Renal cortical epithelial cell (primary cell): ENCODE results near the gene SCFD1. TPM values are rescaled to one million over a fixed set of nuclear protein-coding genes. Genes with fewer than 3 reads are reported as not detected.
"Not testable (repeated sequence)": the region's sequence is repeated elsewhere in the genome, so short reads cannot be mapped to it uniquely, and the experiment has no call there.

Source experiments
- DNase-seq: peaks from one replicate; pipeline ENCODE4 v3.0.0-alpha.2; 2011; ENCODE audit warnings: low read depth
- total RNA-seq: library from RNA; depleted of rRNA; stranded (reverse); fragments of >200 nt; gene quantifications from 2 replicates; pipeline ENCODE4 v1.2.3, GENCODE V29; 2014

SCFD1 gene, protein sequence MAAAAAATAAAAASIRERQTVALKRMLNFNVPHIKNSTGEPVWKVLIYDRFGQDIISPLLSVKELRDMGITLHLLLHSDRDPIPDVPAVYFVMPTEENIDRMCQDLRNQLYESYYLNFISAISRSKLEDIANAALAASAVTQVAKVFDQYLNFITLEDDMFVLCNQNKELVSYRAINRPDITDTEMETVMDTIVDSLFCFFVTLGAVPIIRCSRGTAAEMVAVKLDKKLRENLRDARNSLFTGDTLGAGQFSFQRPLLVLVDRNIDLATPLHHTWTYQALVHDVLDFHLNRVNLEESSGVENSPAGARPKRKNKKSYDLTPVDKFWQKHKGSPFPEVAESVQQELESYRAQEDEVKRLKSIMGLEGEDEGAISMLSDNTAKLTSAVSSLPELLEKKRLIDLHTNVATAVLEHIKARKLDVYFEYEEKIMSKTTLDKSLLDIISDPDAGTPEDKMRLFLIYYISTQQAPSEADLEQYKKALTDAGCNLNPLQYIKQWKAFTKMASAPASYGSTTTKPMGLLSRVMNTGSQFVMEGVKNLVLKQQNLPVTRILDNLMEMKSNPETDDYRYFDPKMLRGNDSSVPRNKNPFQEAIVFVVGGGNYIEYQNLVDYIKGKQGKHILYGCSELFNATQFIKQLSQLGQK
- 85.3 and 130 TPM in 2 replicates for total RNA-seq

DNA sequence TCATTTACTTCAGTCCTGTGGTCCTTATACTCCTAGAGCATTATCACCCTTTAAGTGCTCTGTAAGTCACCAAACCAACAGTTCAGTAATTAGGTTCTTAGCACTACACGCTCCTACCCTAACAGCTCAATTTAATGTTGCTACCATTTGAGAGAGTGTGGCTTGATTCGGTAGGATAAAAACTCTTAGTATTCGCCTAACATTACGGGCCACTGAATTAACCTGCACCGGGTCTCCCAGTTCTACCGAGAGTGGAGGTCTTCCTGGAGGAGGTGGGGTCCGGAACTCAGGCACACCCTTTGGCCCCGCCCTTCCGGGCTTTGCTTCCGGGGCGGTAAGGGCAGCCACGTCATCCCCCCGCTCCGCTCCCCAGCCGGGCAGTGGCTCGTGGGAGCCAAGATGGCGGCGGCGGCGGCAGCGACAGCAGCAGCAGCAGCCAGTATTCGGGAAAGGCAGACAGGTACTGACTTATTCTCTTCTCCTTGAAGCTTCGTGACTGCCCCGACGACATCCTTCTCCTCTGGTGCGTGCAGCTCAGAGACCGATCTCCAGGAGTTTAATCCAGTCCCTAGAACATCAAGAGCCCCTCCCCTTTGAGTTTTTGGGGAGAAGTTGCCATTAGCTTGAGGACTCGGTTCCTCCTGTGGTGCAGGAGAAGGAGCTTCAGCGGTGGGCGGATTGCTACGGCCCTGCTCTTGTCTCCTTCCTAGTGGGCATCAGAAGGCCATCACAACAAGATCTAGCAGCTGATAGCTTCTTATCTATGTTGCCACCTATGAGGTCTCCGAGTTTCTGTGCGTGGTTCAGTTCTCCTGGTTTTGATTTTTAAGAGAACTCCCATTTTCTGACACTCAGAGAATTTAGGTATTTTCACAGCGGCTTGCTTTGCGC is at the start of gene SCFD1:
Gene SCFD1, plus strand, starts transcription at position 380 of the 891 bp plus-strand sequence. Its CDS starts 20 bp downstream, at position 400.
- DNase-seq: peak; percentile 80

DNA sequence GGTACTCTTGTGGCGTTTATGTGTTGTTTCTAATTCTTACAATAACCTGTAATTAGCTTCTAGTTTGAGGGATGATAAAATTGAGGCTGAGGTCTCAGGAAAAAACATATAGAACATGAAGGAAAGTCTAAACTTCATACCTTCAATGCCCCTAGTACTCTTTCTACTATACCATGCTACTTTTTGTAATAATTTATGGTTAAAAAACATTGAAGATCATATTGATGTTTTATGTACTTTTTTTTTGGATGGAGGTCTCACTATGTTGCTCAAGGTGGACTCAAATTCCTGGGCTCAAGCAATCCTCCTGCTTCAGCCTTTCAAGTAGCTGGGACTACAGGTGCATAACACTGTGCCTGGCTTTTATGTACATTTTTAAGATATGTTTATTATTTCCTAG is 49.3 kb upstream of the SCFD1 start:
- DNase-seq: no peak

DNA sequence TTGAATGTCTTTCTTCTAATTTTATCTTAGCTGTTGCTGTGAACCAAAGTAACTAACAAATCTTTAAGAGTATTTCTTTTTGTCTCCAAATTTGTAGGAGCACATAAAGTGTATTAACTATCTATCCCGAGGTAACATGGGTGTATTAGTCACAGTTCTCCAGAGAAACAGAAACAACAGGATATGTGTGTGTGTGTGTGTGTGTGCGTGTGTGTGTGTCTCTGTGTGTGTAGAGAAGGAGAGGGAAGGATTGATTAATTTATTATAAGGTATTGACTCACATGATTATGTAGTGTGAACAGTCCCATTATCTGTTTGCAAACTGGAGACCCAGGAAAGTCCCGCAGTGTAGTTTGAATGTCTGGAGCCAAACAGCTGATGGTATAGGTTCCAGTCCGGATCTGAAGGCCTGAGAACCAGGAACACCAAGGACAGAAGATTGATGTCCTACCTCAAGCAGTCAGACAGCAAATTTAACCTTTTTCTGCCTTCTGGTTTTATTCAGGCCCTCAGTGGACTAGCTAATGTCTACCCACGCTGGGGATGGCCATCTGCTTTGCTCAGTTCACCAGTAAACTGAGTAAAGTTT is 48.8 kb upstream of the SCFD1 start:
- peak; percentile 79 for DNase-seq

DNA sequence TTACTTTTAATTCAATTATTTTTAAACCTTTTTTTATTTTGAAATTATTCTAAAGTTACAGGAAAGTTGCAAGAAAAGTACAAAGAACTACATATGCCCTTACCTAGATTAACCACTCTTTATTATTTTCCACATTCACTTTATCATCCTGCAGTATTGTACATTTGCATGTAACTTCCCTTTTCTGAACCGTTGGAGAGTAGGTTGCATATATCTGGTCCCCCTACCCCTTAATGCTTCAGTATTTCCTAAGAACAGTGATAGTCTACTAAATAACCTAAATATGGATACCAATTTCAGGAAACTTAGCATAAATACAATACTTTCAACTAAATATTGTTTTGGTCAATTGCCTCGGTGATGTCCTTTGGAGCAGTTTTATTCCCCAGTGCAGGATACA is 48.2 kb upstream of the SCFD1 start:
- no peak for DNase-seq

DNA sequence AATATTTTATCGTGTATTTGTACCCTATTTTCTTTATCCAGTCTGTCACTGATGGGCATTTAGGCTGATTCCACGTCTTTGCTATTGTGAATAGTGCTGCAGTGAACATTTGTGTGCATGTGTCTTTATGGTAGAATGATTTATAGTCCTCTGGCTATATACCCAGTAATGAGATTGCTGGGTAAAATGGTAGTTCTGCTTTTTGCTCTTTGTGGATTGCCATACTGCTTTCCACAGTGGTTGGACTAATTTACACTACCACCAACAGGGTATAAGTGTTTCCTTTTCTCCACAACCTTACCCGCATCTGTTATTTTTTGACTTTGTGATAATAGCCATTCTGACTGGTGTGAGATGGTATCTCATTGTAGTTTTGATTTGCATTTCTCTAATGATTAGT is 47.3 kb upstream of the SCFD1 start:
- not testable (repeated sequence) for DNase-seq

DNA sequence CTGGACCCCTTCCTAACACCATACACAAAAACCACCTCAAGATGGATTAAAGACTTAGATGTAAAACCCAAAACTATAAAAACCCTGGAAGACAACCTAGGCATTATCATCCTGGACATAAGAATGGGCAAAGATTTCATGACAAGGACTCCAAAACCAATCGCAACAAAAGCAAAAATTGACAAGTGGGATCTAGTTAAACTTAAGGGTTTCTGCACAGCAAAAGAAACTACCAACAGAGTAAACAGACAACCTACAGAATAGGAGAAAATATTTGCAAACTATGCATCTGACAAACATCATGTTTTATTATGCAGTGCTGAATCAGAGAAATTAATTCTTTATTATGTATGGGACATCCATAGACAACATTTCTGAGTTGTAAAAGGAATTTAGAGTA is 45.8 kb upstream of the SCFD1 start:
- DNase-seq: not testable (repeated sequence)

DNA sequence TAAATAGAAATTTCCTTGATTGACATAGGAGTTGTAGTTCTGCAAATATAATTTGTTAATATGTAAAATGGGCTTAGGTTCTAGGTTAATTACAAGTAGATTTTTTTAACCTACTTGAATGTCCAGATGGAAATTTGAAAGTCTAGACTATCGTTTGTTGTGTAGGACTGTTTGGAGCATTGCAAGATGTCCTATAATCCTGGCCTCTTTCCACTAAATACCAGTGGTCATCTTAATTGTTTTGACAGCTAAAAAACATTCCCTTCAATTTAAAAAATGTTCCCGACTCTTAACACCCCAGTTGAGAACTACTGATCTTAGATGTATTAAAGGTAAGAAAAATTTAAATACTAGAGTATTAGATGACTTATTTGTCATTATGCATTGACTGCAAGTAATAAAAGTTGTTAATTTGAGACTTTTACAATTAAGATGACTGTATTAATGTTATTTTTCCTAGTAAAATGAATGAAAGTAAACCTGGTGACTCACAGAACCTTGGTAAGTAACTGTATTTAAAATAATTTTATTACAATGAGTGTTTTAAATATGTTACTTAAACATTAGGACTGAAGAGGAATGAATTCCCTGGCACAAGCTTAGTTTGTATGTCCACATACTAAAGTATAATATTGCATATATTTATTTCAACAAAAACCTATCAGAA is 41.4 kb upstream of the SCFD1 start:
- peak; percentile 12 for DNase-seq

DNA sequence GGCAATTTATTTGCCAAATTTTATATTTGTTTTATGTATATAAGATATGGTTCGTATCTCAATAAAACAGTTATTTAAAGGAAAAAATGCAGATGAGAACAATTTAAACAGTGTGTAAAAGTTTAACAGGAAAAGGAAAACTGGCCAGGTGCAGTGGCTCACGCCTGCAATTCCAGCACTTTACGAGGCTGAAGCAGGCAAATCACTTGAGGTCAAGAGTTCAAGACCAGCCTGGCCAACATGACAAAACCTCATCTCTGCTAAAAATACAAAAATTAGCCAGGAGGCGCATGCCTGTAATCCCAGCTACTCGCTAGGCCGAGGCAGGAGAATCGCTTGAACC is 40.9 kb upstream of the SCFD1 start:
- no peak for DNase-seq

DNA sequence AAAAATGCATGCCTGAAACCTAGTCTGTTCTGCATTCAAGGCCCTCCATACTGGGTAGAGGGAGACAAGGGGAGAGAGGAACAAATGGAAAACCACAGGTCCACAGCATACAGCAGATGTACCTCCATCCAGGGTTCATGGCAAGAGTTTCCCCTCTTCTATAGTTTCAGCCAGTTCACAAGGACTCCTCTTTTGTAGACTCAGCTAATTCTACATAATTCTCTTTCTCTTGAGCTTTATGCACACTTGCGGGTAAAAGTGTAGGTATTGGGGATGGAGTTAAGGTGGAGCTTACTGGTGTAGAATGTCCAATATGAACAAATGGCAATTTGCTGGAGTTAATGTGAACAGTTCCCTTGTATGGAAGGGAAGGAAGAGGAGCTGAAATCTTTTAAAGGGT is 39.7 kb upstream of the SCFD1 start:
- DNase-seq: no peak

DNA sequence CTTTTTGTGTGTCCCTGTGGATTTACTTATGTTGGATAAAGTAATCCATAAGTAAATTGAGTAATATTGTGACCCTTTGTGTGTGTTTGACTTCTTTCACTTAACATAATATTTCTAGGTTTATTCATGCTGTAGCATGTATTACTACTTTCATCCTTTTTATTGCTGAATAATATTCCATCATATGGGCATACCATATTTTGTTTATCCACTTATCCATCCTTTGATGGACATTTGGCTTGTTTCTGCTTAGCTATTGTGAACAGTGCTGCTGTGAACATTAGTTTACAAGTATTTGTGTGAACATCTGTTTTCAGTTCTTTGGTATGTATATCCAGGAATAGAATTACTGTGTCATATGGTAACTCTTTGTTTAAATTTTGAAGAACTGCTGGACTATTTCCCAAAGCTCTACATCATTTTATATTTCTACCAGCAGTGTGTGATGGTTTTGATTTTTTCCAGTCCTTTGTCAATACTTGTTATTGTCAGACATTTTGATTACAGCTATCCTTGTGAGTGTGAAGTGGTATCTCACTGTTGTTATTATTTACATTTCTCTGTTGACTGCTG is 38.0 kb upstream of the SCFD1 start:
- no peak for DNase-seq

DNA sequence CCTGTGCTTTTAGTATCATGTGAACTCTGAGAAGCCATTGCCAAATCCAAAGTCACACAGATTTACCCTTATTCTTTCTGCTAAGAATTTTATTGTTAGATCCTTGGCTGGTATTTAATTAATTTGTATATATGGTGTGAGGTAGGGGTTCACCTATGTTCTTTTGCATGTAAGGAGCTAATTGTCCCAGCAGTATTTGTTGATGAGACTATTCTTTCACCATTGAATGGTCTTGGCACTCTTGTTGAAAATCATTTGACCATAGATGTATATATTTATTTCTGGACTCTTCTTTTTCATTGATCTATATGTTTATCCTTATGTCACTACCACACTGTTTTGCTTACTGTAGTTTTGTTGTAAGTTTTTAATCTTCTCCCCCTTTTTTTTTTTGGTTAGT is 36.9 kb upstream of the SCFD1 start:
- DNase-seq: no peak

DNA sequence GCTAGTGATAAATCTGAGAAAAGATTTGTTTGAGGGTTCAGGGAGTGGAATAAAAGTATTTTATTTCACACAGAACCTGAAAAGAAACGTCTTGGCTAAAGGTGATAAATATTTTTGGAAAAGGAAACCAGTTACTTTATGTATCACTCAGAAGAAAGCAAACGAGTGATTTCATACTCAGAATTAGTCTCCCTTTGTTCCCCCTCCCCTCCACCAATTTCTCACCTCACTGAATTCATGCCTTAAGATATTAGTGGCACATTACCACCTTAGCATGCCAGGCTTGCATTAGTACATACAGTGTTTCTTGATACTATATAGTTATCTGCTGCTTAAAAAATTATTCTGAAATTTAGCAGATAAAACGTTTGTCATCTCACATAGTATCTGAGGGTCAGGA is 35.0 kb upstream of the SCFD1 start:
- DNase-seq: no peak

DNA sequence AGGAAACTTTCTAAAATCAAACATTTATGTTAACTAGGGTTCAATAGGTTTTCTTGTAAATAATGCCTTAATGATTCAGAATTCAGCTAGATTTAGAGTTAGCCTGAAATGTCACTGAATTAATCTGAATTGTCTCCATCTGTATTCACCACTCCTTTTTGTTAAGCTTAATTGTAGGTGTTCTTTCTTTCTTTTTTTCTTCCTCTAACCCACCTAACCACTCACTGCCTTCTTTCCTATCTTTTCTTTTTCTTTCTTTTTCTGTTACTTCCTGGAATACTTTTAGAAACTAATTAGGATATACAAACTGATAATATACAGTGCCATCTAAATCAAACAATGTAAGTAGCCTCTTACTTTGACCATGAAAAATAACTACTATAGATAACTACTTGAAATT is 33.2 kb upstream of the SCFD1 start:
- no peak for DNase-seq

DNA sequence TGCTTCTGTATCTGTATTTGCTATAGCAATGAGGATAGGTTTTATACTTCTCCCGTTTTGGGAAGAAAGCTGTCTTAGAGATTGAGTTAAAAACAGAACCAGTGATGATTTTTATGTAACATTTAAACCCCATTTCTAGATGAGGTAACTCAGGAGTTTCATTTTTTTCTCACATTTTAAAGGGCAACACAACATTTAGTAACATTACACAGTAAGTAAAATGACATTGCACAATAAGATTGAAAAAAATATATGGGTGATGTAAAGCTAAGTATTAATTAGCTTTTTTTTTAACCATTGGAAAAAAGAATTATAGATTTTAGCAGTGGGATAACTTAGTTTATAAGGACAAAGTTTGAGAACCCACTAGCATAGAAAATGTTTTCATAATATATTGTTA is 25.2 kb upstream of the SCFD1 start:
- DNase-seq: no peak

DNA sequence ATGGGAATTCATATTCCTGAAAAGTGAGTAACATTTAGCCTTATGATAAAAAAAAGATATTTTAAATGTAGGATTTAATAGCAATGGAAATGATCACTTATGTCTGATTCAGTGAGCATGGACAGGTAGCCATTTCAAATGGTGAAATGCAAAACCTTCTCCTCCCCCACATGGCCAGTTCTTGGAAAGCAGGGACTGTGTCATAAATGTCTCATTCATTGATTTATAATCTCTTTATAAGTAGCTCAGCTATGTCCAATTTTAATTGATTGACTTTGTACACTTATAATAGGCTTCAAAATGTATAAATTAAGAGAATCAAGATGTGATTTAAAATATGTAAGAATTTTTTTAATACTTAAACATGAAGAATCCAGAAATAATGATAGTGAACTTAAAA is 24.6 kb upstream of the SCFD1 start:
- DNase-seq: no peak

DNA sequence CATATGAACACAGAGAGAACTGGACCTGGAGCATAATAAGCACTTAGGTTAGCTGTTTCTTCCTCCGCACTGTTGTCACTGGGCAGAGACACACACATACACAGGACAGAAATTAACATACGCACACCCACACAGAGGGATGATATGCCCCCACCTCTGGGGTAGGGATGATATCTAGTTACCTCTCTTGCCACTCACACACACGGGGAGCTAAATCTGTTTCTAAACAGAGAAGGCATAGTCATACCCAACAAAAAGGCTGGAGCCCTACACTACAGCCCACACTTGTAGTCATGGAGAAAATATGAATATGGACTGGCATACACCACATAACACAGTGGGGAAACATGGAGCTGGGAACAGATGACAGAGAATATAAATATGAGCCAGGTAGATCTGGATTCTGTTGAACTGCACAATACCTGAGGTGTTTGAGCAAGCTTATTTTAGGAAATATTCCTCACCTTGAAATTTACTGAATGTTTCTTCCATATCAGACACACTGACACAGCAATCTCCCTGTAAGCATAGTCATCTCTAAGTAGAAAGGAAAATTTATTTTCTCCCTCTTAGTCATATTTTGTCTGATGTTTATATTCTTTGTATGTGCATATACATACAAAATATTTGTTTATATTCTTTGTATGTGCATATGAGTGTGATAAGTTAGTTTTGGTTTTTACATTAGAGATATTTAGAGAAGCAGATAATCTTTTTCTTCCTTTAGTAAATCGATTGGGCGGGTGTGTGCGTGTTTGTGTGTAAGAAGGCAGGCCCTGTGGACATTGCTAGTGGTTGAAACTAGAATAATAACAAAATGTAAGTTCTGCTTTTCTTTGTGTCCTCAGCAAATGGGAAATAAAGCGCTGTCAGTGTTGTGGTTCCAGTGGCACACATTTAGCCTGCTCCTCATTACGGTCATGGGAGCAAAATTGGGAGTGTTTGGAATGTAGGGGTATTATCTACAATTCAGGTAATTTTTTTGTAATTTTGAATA is 20.9 kb upstream of the SCFD1 start:
- no peak for DNase-seq

DNA sequence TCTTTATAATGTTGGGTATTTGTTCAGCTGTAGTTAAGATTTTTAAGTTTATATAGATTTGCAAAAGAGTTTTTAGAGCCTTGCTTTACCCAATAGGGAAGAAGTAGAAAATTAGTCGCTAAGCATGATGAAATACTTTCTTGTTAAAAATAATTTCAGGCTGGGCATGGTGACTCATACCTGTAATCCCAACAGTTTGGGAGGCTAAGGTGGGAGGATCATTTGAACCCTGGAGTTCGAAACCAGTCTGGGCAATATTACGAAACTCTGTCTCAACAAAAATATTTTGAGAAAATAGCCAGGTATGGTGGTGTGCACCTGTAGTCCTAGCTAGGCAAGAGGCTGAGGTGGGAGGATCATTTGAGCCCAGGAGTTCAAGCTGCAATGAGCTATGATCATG is 18.7 kb upstream of the SCFD1 start:
- DNase-seq: no peak

DNA sequence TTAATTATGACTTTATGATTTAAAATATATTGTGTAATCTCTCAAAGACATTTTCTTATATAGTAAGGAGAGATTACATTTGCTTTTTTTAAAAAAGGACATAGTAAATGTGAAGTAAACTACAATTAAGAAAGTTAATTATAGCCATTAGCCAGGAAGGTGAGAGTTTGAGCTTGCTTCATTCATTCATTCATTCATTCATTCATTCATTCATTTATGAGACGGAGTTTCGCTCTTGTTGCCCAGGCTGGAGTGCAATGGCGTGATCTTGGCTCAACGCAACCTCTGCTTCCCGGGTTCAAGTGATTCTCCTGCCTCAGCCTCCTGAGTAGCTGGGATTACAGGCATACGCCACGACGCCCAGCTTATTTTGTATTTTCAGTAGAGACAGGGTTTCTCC is 17.4 kb upstream of the SCFD1 start:
- DNase-seq: not testable (repeated sequence)

DNA sequence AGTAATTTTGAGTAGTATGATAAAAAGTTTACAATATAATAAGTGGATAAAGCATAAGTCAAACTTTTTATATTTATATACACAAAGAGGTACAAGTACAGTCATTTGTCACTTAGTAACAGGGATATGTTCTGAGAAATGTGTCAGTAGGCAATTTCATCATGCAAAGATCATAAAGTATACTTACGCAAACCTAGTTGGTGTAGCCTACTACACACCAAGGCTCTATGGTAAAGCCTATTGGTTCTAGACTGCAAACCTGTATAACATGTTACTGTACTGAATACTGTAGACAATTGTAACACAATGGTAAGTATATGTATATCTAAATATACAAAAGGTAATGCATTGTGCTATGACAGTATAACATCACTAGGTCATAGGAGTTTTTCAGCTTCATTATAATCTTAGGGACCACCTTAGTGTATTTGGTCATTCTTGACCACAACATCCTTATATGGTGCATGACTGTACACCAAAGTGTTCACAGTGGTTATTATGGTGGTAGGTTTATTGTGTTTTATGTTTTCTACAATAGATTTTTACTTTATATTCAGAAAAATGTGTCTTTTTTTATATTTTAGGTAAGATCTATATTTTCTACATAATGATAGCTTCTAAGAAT is 14.9 kb upstream of the SCFD1 start:
- DNase-seq: peak; percentile 28
